ENCODE measurements around the gene MUC5AC.
A peak's percentile ranks its signal among the peaks of the same experiment; 100 is the strongest.

Gene MUC5AC

GRCh38 chr11:1150116-1150515 lies 7.6 kb upstream of the MUC5AC start:
- TF ChIP-seq CTCF (IDR thresholded peaks at IDR 0.05; ENCODE audit: low read depth, low read length) (no peak), EZH2phosphoT487 (IDR thresholded peaks at IDR 0.05; ENCODE audit: low read depth) (no peak)
- Histone ChIP-seq H3K4me3 (ENCODE audit: low read length) (no peak overlapping the region), H3K79me2 (ENCODE audit: low read length) (no peaks in the 10 kb centered on the region), H3K36me3 (replicated peaks; ENCODE audit: low read depth, low read length) (no peaks in the 10 kb centered on the region), H4K20me1 (ENCODE audit: insufficient read depth, low read length) (no peaks in the 10 kb centered on the region), H2AFZ (ENCODE audit: low read depth, low read length) (no peak overlapping the region), H3K9me3 (ENCODE audit: insufficient read depth, low read length) (no peaks in the 10 kb centered on the region), H3K27me3 (ENCODE audit: low read depth, low read length) (no peaks in the 10 kb centered on the region), H3K27ac (ENCODE audit: low read length) (no peak overlapping the region), H3K4me1 (ENCODE audit: low read length) (peaks cover 34% of the 10 kb centered on the region), H3K9ac (ENCODE audit: low read length) (no peak overlapping the region), H3K4me2 (ENCODE audit: low read length) (no peak overlapping the region)

- Histone ChIP-seq H3K36me3 (replicated peaks; ENCODE audit: low read depth, low read length) (no peaks in the 10 kb centered on the region), H3K4me2 (ENCODE audit: low read length) (peak overlapping the region; percentile 79; the same call in 1 of the 2 replicates), H3K27me3 (ENCODE audit: low read depth, low read length) (no peaks in the 10 kb centered on the region), H4K20me1 (ENCODE audit: insufficient read depth, low read length) (no peaks in the 10 kb centered on the region), H3K4me1 (ENCODE audit: low read length) (peaks cover 34% of the 10 kb centered on the region), H3K79me2 (ENCODE audit: low read length) (no peaks in the 10 kb centered on the region), H3K9ac (ENCODE audit: low read length) (no peak overlapping the region), H3K27ac (ENCODE audit: low read length) (no peak overlapping the region), H3K9me3 (ENCODE audit: insufficient read depth, low read length) (no peaks in the 10 kb centered on the region), H2AFZ (ENCODE audit: low read depth, low read length) (no peak overlapping the region), H3K4me3 (ENCODE audit: low read length) (no peak overlapping the region)
- TF ChIP-seq CTCF (IDR thresholded peaks at IDR 0.05; ENCODE audit: low read depth, low read length) (no peak), EZH2phosphoT487 (IDR thresholded peaks at IDR 0.05; ENCODE audit: low read depth) (no peak)
These were observed 6.9 kb upstream of the MUC5AC start for GRCh38 chr11:1150769-1151365.

GRCh38 chr11:1151366-1152315 lies 6.1 kb upstream of the MUC5AC start:
- Histone ChIP-seq H3K9me3 (ENCODE audit: insufficient read depth, low read length) (no peaks in the 10 kb centered on the region), H2AFZ (ENCODE audit: low read depth, low read length) (no peak overlapping the region; the same call in 1 of the 2 replicates), H3K27me3 (ENCODE audit: low read depth, low read length) (0 out of 2 replicates have a peak, but pooled peaks cover 3% of the 10 kb centered on the region), H3K27ac (ENCODE audit: low read length) (peak overlapping the region; percentile 59; the same call in 1 of the 2 replicates), H3K4me1 (ENCODE audit: low read length) (peaks cover 34% of the 10 kb centered on the region), H4K20me1 (ENCODE audit: insufficient read depth, low read length) (no peaks in the 10 kb centered on the region), H3K9ac (ENCODE audit: low read length) (peak overlapping the region; percentile 53; the same call in 1 of the 2 replicates), H3K79me2 (ENCODE audit: low read length) (no peaks in the 10 kb centered on the region), H3K4me2 (ENCODE audit: low read length) (peak overlapping the region; percentile 79), H3K36me3 (replicated peaks; ENCODE audit: low read depth, low read length) (no peaks in the 10 kb centered on the region), H3K4me3 (ENCODE audit: low read length) (peak overlapping the region; percentile 68)
- no peak for TF ChIP-seq CTCF (IDR thresholded peaks at IDR 0.05; ENCODE audit: low read depth, low read length)
- no peak for TF ChIP-seq EZH2phosphoT487 (IDR thresholded peaks at IDR 0.05; ENCODE audit: low read depth)
